ENCODE results near the gene ZNF396. TPM values are rescaled to one million over a fixed set of nuclear protein-coding genes. Genes with fewer than 3 reads are reported as not detected.
A peak's percentile ranks its signal among the peaks of the same experiment; 100 is the strongest.

Gene ZNF396
- total and polyA plus RNA-seq, 5 donors from 2014 or later: 0.57 to 2.3 (median 1.3) TPM; not detected in 2

GRCh38 chr18:35397976-35398375 lies 20.8 kb upstream of the ZNF396 start:
- Histone ChIP-seq H3K4me3 (ENCODE audit: low read depth, low read length) (no peak overlapping the region), H3K27ac (ENCODE audit: insufficient read depth, low read length, poor library complexity, severe bottlenecking) (no peak overlapping the region), H3K27me3 (ENCODE audit: control insufficient read depth, insufficient read depth, low read length) (peaks cover 13% of the 10 kb centered on the region), H3K36me3 (ENCODE audit: control insufficient read depth, insufficient read depth, low read length) (no peaks in the 10 kb centered on the region), H3K4me1 (ENCODE audit: control insufficient read depth, insufficient read depth, low read length, poor library complexity, severe bottlenecking) (no peaks in the 10 kb centered on the region), H3K9me3 (ENCODE audit: control insufficient read depth in 2 of 2, low read length in 2 of 2) (no peaks in the 10 kb centered on the region)
- no peak for ATAC-seq (ENCODE audit: low read depth in 2 of 2)
- Mint-ChIP-seq H3K4me1 (no peaks in the 10 kb centered on the region), H3K27ac (no peak overlapping the region), H3K27me3 (peaks cover 34% of the 10 kb centered on the region), H3K9me3 (no peaks in the 10 kb centered on the region), H3K4me3 (no peak overlapping the region), H3K36me3 (no peaks in the 10 kb centered on the region)
- no peak for DNase-seq

GRCh38 chr18:35393716-35394115 lies 16.6 kb upstream of the ZNF396 start:
- Histone ChIP-seq H3K36me3 (ENCODE audit: control insufficient read depth, insufficient read depth, low read length) (no peaks in the 10 kb centered on the region), H3K27me3 (ENCODE audit: control insufficient read depth, insufficient read depth, low read length) (peaks cover 14% of the 10 kb centered on the region), H3K27ac (ENCODE audit: insufficient read depth, low read length, poor library complexity, severe bottlenecking) (no peak overlapping the region), H3K4me1 (ENCODE audit: control insufficient read depth, insufficient read depth, low read length, poor library complexity, severe bottlenecking) (no peaks in the 10 kb centered on the region), H3K4me3 (ENCODE audit: low read depth, low read length) (no peak overlapping the region), H3K9me3 (ENCODE audit: control insufficient read depth in 2 of 2, low read length in 2 of 2) (no peaks in the 10 kb centered on the region)
- Mint-ChIP-seq H3K9me3 (peaks cover 0 to 2% (median 0%) of the 10 kb centered on the region in 7 donors), H3K4me3 (no peak overlapping the region), H3K27me3 (peaks cover 33% of the 10 kb centered on the region), H3K4me1 (no peaks in the 10 kb centered on the region), H3K27ac (no peak overlapping the region), H3K36me3 (no peaks in the 10 kb centered on the region)
- DNase-seq (no peak), ATAC-seq (ENCODE audit: low read depth in 2 of 2) (no peak)

- DNase-seq: no peak
- H3K27ac Mint-ChIP-seq: no peak overlapping the region
These were observed 15.2 kb upstream of the ZNF396 start for GRCh38 chr18:35392375-35392774.

GRCh38 chr18:35390951-35391700 lies 14.0 kb upstream of the ZNF396 start:
- Histone ChIP-seq H3K27me3 (ENCODE audit: control insufficient read depth, insufficient read depth, low read length) (peaks cover 11% of the 10 kb centered on the region), H3K4me3 (ENCODE audit: low read depth, low read length) (no peak overlapping the region), H3K9me3 (ENCODE audit: control insufficient read depth in 2 of 2, low read length in 2 of 2) (no peaks in the 10 kb centered on the region), H3K36me3 (ENCODE audit: control insufficient read depth, insufficient read depth, low read length) (no peaks in the 10 kb centered on the region), H3K4me1 (ENCODE audit: control insufficient read depth, insufficient read depth, low read length, poor library complexity, severe bottlenecking) (peaks cover 7% of the 10 kb centered on the region), H3K27ac (ENCODE audit: insufficient read depth, low read length, poor library complexity, severe bottlenecking) (no peak overlapping the region)
- no peak for DNase-seq
- Mint-ChIP-seq H3K4me1 (peaks cover 4 to 8% (median 5%) of the 10 kb centered on the region in 4 donors), H3K27ac (no peak overlapping the region), H3K9me3 (peaks cover 0 to 2% (median 0%) of the 10 kb centered on the region in 7 donors), H3K36me3 (no peaks in the 10 kb centered on the region), H3K27me3 (peaks cover 40% of the 10 kb centered on the region), H3K4me3 (no peak overlapping the region)
- no peak for ATAC-seq (ENCODE audit: low read depth in 2 of 2)

More at GRCh38 chr18:35392375-35392774, 15.2 kb upstream of the ZNF396 start:
- Mint-ChIP-seq H3K4me1 (no peaks in the 10 kb centered on the region), H3K4me3 (no peak overlapping the region), H3K9me3 (peaks cover 0 to 2% (median 0%) of the 10 kb centered on the region in 7 donors), H3K36me3 (no peaks in the 10 kb centered on the region), H3K27me3 (peaks cover 31% of the 10 kb centered on the region)
- Histone ChIP-seq H3K27ac (ENCODE audit: insufficient read depth, low read length, poor library complexity, severe bottlenecking) (no peak overlapping the region), H3K9me3 (ENCODE audit: control insufficient read depth in 2 of 2, low read length in 2 of 2) (no peaks in the 10 kb centered on the region), H3K27me3 (ENCODE audit: control insufficient read depth, insufficient read depth, low read length) (peaks cover 10% of the 10 kb centered on the region), H3K36me3 (ENCODE audit: control insufficient read depth, insufficient read depth, low read length) (no peaks in the 10 kb centered on the region), H3K4me3 (ENCODE audit: low read depth, low read length) (no peak overlapping the region), H3K4me1 (ENCODE audit: control insufficient read depth, insufficient read depth, low read length, poor library complexity, severe bottlenecking) (no peaks in the 10 kb centered on the region)
- ATAC-seq (ENCODE audit: low read depth in 2 of 2): no peak

DNA sequence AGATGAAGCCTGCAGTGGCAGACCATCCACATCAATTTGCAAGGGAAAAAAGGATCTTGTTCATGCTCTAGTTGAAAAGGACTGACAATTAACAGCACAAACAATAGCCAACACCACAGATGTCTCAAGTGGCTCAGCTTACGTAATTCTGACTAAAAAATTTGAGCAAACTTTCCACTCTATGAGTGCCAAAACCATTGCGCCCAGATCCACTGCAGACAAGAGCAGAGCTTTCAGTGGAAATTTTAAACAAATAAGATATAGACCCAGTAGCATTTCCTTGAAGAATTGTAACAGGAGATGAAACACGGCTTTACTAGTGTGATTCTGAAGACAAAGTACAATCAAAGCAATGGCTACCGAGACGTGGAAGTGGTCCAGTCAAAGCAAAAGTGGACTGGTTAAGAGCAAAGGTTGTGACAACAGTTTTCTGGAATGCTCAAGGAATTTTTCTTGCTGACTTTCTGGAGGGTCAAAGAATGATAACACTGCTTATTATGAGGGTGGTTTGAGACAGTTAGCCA lies 12.0 kb upstream of the ZNF396 start:
- peaks cover 33% of the 10 kb centered on the region for H3K27me3 Mint-ChIP-seq
- Histone ChIP-seq H3K4me3 (ENCODE audit: low read depth, low read length) (no peak overlapping the region), H3K4me1 (ENCODE audit: control insufficient read depth, insufficient read depth, low read length, poor library complexity, severe bottlenecking) (peaks cover 7% of the 10 kb centered on the region), H3K27ac (ENCODE audit: insufficient read depth, low read length, poor library complexity, severe bottlenecking) (no peak overlapping the region), H3K27me3 (ENCODE audit: control insufficient read depth, insufficient read depth, low read length) (peaks cover 11% of the 10 kb centered on the region), H3K36me3 (ENCODE audit: control insufficient read depth, insufficient read depth, low read length) (no peaks in the 10 kb centered on the region), H3K9me3 (ENCODE audit: control insufficient read depth in 2 of 2, low read length in 2 of 2) (no peaks in the 10 kb centered on the region)
- H3K9me3 Mint-ChIP-seq: peaks cover 0 to 2% (median 0%) of the 10 kb centered on the region in 7 donors
- H3K4me3 Mint-ChIP-seq: no peak overlapping the region
- peaks cover 5 to 8% (median 7%) of the 10 kb centered on the region in 4 donors for H3K4me1 Mint-ChIP-seq
- H3K36me3 Mint-ChIP-seq: no peaks in the 10 kb centered on the region
- DNase-seq: no peak
- no peak for ATAC-seq (ENCODE audit: low read depth in 2 of 2)
- H3K27ac Mint-ChIP-seq: no peak overlapping the region

DNA sequence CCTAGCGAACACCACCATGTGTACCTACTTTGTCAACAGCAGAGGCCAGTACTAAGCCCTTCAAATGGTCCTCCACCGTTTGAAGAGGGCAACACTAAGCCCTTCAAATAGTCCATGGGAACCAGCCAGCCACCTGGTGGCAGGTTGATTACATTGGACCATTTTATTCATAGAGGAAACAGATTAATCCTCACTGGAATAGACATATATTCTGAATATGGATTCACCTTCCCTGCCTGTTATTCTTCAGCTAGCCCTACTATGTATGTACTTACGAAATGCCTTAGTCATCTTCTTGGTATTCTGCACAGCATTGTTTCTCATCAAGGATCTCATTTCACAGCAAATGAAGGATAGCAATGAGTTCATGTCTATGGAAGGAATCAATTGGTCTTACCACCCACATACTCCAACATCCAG lies 10.0 kb upstream of the ZNF396 start:
- no peak overlapping the region for H3K27ac ChIP-seq (ENCODE audit: insufficient read depth, low read length, poor library complexity, severe bottlenecking)
- no peak overlapping the region for H3K4me3 ChIP-seq (ENCODE audit: low read depth, low read length)
- peaks cover 8% of the 10 kb centered on the region for H3K27me3 ChIP-seq (ENCODE audit: control insufficient read depth, insufficient read depth, low read length)
- DNase-seq (peak in 1 of 3 donors; percentile 17), ATAC-seq (ENCODE audit: low read depth in 2 of 2) (no peak)
- H3K4me1 ChIP-seq (ENCODE audit: control insufficient read depth, insufficient read depth, low read length, poor library complexity, severe bottlenecking): peaks cover 7% of the 10 kb centered on the region
- Mint-ChIP-seq H3K36me3 (no peaks in the 10 kb centered on the region), H3K4me1 (peaks cover 5 to 8% (median 7%) of the 10 kb centered on the region in 4 donors), H3K27me3 (peaks cover 33% of the 10 kb centered on the region), H3K4me3 (no peak overlapping the region), H3K9me3 (no peaks in the 10 kb centered on the region), H3K27ac (peak overlapping the region in 1 of 3 donors; percentile 41)
- no peaks in the 10 kb centered on the region for H3K9me3 ChIP-seq (ENCODE audit: control insufficient read depth in 2 of 2, low read length in 2 of 2)
- H3K36me3 ChIP-seq (ENCODE audit: control insufficient read depth, insufficient read depth, low read length): no peaks in the 10 kb centered on the region

DNA sequence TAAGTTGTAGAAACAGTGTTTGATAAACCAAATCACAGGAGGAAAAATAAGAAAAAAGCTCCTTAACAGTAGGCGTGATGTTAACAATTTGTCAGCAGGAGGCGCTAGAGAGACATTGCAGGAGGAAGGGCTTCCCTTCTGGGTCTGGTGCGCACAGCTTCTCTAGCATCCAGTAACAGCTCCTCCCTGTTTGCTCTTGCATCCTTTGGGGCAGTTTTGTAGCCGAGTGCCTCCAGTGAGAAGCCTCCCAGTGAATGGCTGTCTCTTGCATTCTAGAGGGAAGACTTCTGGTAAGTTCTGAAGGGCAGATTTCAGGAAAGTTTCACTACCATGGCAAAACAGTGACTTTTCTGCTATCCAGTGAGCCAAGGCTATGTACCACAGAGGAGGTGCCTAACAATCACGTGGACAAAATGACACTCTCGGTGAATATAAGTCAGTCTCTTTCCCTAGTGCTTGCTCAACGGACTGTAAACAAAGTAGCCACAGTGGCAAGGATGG lies 9.5 kb upstream of the ZNF396 start:
- H3K4me1 Mint-ChIP-seq: peaks cover 5 to 8% (median 7%) of the 10 kb centered on the region in 4 donors
- Histone ChIP-seq H3K4me1 (ENCODE audit: control insufficient read depth, insufficient read depth, low read length, poor library complexity, severe bottlenecking) (peaks cover 7% of the 10 kb centered on the region), H3K27ac (ENCODE audit: insufficient read depth, low read length, poor library complexity, severe bottlenecking) (no peak overlapping the region), H3K4me3 (ENCODE audit: low read depth, low read length) (no peak overlapping the region), H3K36me3 (ENCODE audit: control insufficient read depth, insufficient read depth, low read length) (no peaks in the 10 kb centered on the region), H3K9me3 (ENCODE audit: control insufficient read depth in 2 of 2, low read length in 2 of 2) (no peaks in the 10 kb centered on the region), H3K27me3 (ENCODE audit: control insufficient read depth, insufficient read depth, low read length) (peaks cover 8% of the 10 kb centered on the region)
- H3K9me3 Mint-ChIP-seq: no peaks in the 10 kb centered on the region
- H3K27ac Mint-ChIP-seq: peak overlapping the region in 1 of 3 donors; percentile 41
- H3K27me3 Mint-ChIP-seq: peaks cover 35% of the 10 kb centered on the region
- H3K36me3 Mint-ChIP-seq: no peaks in the 10 kb centered on the region
- peak; percentile 84 to 85 for ATAC-seq (ENCODE audit: low read depth in 2 of 2)
- DNase-seq: peak; percentile 51 to 87 (median 73)
- H3K4me3 Mint-ChIP-seq: no peak overlapping the region

Data from CD4-positive, CD25-positive, alpha-beta regulatory T cell (primary cell).